ENCODE results near the gene GINS2.

GINS2 gene

GRCh38 chr16:85687651-85688471 is 893 bp downstream of the GINS2 start:
- no peak for DNase-seq

GRCh38 chr16:85686912-85687591 is 1.7 kb downstream of the GINS2 start:
- no peak for DNase-seq

GRCh38 chr16:85685251-85685650 is 3.5 kb downstream of the GINS2 start:
- no peak for DNase-seq

- no peak for DNase-seq
These were observed 5.4 kb downstream of the GINS2 start for GRCh38 chr16:85683363-85683762.

- no peak for DNase-seq
These were observed 6.2 kb downstream of the GINS2 start for GRCh38 chr16:85682516-85682915.

GRCh38 chr16:85681255-85681654 is 7.5 kb downstream of the GINS2 start:
- no peak for DNase-seq

GRCh38 chr16:85680352-85680944 is 8.3 kb downstream of the GINS2 start:
- DNase-seq: no peak

GRCh38 chr16:85679870-85680269 is 8.9 kb downstream of the GINS2 start:
- no peak for DNase-seq

- DNase-seq: no peak
These were observed 9.9 kb downstream of the GINS2 start for GRCh38 chr16:85678821-85679220.

- DNase-seq: no peak
These were observed 10.7 kb downstream of the GINS2 start for GRCh38 chr16:85678016-85678415.

GRCh38 chr16:85677383-85677967 is 11.3 kb downstream of the GINS2 start:
- no peak for DNase-seq

GRCh38 chr16:85676466-85676865 is 12.3 kb downstream of the GINS2 start:
- no peak for DNase-seq

GRCh38 chr16:85675251-85675874 is 13.4 kb downstream of the GINS2 start:
- DNase-seq: no peak

- DNase-seq: no peak
These were observed 13.9 kb downstream of the GINS2 start for GRCh38 chr16:85674828-85675227.

GRCh38 chr16:85674418-85674755 is 14.4 kb downstream of the GINS2 start:
- DNase-seq: no peak

- DNase-seq: no peak
These were observed 15.0 kb downstream of the GINS2 start for GRCh38 chr16:85673529-85674417.

- no peak for DNase-seq
These were observed 17.9 kb downstream of the GINS2 start for GRCh38 chr16:85670840-85671239.

- no peak for DNase-seq
These were observed 19.9 kb downstream of the GINS2 start for GRCh38 chr16:85668676-85669424.

GRCh38 chr16:85667841-85668413 is 20.8 kb downstream of the GINS2 start:
- DNase-seq: no peak

- no peak for DNase-seq
These were observed 21.5 kb downstream of the GINS2 start for GRCh38 chr16:85667261-85667660.

GRCh38 chr16:85665929-85666328 is 22.8 kb downstream of the GINS2 start:
- DNase-seq: no peak

Measured in GOT3 (cell line).